Measurements from ENCODE around the gene KPRP. TPM values are rescaled to one million over a fixed set of nuclear protein-coding genes. Genes with fewer than 3 reads are reported as not detected.

KPRP gene
- total and polyA plus RNA-seq, 10 of the 15 experiments (the other 5 are each of a cell fraction or from before 2014, with no cell fraction given), result not detected

DNA sequence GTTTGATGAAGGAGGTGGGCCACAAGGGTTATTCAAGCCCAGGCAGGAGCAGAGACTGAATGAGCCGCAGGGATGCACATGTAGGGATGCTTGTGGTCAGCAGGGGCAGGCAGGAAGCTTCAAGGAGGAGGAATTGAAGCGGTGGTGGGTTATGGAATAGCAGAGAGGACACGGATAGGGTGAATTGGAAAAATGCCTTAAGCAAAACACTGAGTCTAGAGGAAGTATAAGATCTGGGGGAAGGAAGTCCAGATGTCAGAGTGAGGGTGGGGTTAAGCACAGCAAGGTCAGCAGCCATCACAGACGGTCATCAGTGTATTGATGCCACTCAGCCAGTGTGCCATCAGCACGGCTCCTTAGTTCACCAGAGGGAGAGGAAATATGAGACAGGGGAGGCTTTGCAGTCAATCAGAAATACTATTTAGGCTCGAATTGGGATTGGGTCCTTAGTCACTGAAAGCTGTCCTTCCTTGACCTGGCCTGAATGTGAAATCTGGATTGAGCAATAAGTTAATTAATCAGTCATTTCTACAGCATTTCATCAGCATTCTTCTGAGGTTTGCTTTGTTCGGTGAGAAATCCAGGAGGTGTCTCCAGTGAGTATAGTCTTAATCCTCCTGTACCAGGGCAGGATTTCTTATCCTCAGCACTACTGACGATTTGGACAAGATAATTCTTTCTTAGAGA lies 11.2 kb downstream of the KPRP start:
- in situ Hi-C loops (cut with MboI), result no loop called here
- H3K27me3 ChIP-seq (replicated peaks in 1 of 2; ENCODE audit: control insufficient read depth in 2 of 2, insufficient read depth in 2 of 2, low read length in 1 of 2), result no peaks in the 10 kb centered on the region; a peak in 1 of 4 replicates
- H3K4me3 ChIP-seq, result no peak overlapping the region
- H4K20me1 ChIP-seq (ENCODE audit: control insufficient read depth, insufficient read depth), result no peaks in the 10 kb centered on the region
- SMC1A ChIA-PET (ENCODE audit: uncharacterized antibody, unreplicated experiment), result interaction anchor here (0.8 kb wide), 1 partner anchor 10 kb away, joined by 3 read pairs; no protein-coding TSS in a partner anchor
- no peak overlapping the region for H3K27ac ChIP-seq (ENCODE audit: control insufficient read depth, insufficient read depth)
- POLR2A ChIA-PET, result no interaction called here
- CTCF ChIA-PET, result interaction anchor here (1.5 kb wide), 1 partner anchor 117 kb away, joined by 3 read pairs; no protein-coding TSS in a partner anchor
- H3K79me2 ChIP-seq (ENCODE audit: control insufficient read depth, insufficient read depth, low read length), result no peaks in the 10 kb centered on the region
- H3K9ac ChIP-seq (ENCODE audit: control insufficient read depth, insufficient read depth, low read length), result no peak overlapping the region
- BruUV-seq (replicated peaks), result no TSS peak
- WGBS (ENCODE audit: insufficient coverage, insufficient replicate concordance, low lambda C conversion rate, missing lambda C conversion rate), result 5% methylated on average over 8 of the region's 8 CpGs
- intact Hi-C loops (cut with micrococcal nuclease; ENCODE audit: unreplicated experiment), result no loop called here
- no peak overlapping the region for H2AFZ ChIP-seq (ENCODE audit: control insufficient read depth, low read depth, low read length)
- RAD21 ChIA-PET (ENCODE audit: unreplicated experiment), result no interaction called here
- ATAC-seq (no peak), FAIRE-seq (no peak), DNase-seq (ENCODE audit: low read depth, low spot score) (no peak)
- no peaks in the 10 kb centered on the region for H3K4me1 ChIP-seq (ENCODE audit: control insufficient read depth, insufficient read depth, low read length)
- no peak overlapping the region for H3K4me2 ChIP-seq (ENCODE audit: control insufficient read depth, insufficient read depth)
- H3K9me3 ChIP-seq (replicated peaks; ENCODE audit: control insufficient read depth, insufficient read depth, low read length), result no peaks in the 10 kb centered on the region
- no peaks in the 10 kb centered on the region for H3K36me3 ChIP-seq (ENCODE audit: control insufficient read depth in 2 of 2, insufficient read depth in 2 of 2, low read length in 1 of 2)
- TF ChIP-seq CBX3 (IDR thresholded peaks at IDR 0.05; ENCODE audit: borderline replicate concordance, low read depth) (no peak), IKZF1 (conservative IDR thresholded peaks at IDR 0.05) (no peak), ZNF274 (IDR thresholded peaks at IDR 0.05; ENCODE audit: insufficient read depth, insufficient read length) (no peak), CHD2 (IDR thresholded peaks at IDR 0.05; ENCODE audit: borderline replicate concordance, low read depth, low read length) (no peak), RAD21 (IDR thresholded peaks at IDR 0.05; ENCODE audit: insufficient read depth, low read depth, low read length) (no peak), SIX5 (IDR thresholded peaks at IDR 0.05; ENCODE audit: low read depth, low read length, severe bottlenecking) (no peak), EED (IDR thresholded peaks at IDR 0.05; ENCODE audit: low read depth) (no peak), NR2F1 (conservative IDR thresholded peaks at IDR 0.05) (no peak), TCF3 (IDR thresholded peaks at IDR 0.05; ENCODE audit: borderline replicate concordance, insufficient read depth, low read depth, low read length) (no peak)
- TF ChIP-seq, protein P1, sequence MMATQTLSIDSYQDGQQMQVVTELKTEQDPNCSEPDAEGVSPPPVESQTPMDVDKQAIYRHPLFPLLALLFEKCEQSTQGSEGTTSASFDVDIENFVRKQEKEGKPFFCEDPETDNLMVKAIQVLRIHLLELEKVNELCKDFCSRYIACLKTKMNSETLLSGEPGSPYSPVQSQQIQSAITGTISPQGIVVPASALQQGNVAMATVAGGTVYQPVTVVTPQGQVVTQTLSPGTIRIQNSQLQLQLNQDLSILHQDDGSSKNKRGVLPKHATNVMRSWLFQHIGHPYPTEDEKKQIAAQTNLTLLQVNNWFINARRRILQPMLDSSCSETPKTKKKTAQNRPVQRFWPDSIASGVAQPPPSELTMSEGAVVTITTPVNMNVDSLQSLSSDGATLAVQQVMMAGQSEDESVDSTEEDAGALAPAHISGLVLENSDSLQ (IDR thresholded peaks at IDR 0.05), result no peak
- TF ChIP-seq, protein P2, sequence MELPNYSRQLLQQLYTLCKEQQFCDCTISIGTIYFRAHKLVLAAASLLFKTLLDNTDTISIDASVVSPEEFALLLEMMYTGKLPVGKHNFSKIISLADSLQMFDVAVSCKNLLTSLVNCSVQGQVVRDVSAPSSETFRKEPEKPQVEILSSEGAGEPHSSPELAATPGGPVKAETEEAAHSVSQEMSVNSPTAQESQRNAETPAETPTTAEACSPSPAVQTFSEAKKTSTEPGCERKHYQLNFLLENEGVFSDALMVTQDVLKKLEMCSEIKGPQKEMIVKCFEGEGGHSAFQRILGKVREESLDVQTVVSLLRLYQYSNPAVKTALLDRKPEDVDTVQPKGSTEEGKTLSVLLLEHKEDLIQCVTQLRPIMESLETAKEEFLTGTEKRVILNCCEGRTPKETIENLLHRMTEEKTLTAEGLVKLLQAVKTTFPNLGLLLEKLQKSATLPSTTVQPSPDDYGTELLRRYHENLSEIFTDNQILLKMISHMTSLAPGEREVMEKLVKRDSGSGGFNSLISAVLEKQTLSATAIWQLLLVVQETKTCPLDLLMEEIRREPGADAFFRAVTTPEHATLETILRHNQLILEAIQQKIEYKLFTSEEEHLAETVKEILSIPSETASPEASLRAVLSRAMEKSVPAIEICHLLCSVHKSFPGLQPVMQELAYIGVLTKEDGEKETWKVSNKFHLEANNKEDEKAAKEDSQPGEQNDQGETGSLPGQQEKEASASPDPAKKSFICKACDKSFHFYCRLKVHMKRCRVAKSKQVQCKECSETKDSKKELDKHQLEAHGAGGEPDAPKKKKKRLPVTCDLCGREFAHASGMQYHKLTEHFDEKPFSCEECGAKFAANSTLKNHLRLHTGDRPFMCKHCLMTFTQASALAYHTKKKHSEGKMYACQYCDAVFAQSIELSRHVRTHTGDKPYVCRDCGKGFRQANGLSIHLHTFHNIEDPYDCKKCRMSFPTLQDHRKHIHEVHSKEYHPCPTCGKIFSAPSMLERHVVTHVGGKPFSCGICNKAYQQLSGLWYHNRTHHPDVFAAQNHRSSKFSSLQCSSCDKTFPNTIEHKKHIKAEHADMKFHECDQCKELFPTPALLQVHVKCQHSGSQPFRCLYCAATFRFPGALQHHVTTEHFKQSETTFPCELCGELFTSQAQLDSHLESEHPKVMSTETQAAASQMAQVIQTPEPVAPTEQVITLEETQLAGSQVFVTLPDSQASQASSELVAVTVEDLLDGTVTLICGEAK (IDR thresholded peaks at IDR 0.05; ENCODE audit: borderline replicate concordance), result no peak
- TF ChIP-seq, protein P3, sequence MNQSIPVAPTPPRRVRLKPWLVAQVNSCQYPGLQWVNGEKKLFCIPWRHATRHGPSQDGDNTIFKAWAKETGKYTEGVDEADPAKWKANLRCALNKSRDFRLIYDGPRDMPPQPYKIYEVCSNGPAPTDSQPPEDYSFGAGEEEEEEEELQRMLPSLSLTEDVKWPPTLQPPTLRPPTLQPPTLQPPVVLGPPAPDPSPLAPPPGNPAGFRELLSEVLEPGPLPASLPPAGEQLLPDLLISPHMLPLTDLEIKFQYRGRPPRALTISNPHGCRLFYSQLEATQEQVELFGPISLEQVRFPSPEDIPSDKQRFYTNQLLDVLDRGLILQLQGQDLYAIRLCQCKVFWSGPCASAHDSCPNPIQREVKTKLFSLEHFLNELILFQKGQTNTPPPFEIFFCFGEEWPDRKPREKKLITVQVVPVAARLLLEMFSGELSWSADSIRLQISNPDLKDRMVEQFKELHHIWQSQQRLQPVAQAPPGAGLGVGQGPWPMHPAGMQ (IDR thresholded peaks at IDR 0.05; ENCODE audit: borderline replicate concordance), result no peak
- TF ChIP-seq, protein P4, sequence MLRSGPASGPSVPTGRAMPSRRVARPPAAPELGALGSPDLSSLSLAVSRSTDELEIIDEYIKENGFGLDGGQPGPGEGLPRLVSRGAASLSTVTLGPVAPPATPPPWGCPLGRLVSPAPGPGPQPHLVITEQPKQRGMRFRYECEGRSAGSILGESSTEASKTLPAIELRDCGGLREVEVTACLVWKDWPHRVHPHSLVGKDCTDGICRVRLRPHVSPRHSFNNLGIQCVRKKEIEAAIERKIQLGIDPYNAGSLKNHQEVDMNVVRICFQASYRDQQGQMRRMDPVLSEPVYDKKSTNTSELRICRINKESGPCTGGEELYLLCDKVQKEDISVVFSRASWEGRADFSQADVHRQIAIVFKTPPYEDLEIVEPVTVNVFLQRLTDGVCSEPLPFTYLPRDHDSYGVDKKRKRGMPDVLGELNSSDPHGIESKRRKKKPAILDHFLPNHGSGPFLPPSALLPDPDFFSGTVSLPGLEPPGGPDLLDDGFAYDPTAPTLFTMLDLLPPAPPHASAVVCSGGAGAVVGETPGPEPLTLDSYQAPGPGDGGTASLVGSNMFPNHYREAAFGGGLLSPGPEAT (IDR thresholded peaks at IDR 0.05; ENCODE audit: low read depth), result no peak
